WTC11 (cell line): ENCODE measurements around the gene S100P.
"Not testable (repeated sequence)": the region's sequence is repeated elsewhere in the genome, so short reads cannot be mapped to it uniquely, and the experiment has no call there.

ENCODE experiments used
- AR ChIP-seq: fragments of 250-450 bp; sonication (Bioruptor Pico); IDR thresholded peaks from 2 replicates; pipeline ENCODE4 v1.9.0; 2021; ENCODE audit warnings: mild to moderate bottlenecking
- FOXP4 ChIP-seq: sonication (generic); formaldehyde crosslinking; IDR thresholded peaks from 2 replicates; pipeline ENCODE4 v1.8.0; 2022; ENCODE audit warnings: mild to moderate bottlenecking, missing genetic modification reagents
- NR3C1 ChIP-seq: sonication (generic); formaldehyde crosslinking; conservative IDR thresholded peaks from 2 replicates; pipeline ENCODE4 v1.8.1; 2023; ENCODE audit warnings: low read depth, mild to moderate bottlenecking, missing genetic modification reagents
- SP1 ChIP-seq: sonication (generic); formaldehyde crosslinking; conservative IDR thresholded peaks from 2 replicates; pipeline ENCODE4 v1.8.1; 2022; ENCODE audit warnings: missing genetic modification reagents
- TF ChIP-seq, protein P1 (sequence below): fragments of 200-600 bp; IDR thresholded peaks from 2 replicates; pipeline ENCODE4 v1.8.0; 2022; ENCODE audit warnings: antibody characterized with exemption
- TF ChIP-seq, protein P2 (sequence below): sonication (generic); formaldehyde crosslinking; IDR thresholded peaks from 2 replicates; pipeline ENCODE4 v1.8.0; 2022; ENCODE audit warnings: missing genetic modification reagents

DNA sequence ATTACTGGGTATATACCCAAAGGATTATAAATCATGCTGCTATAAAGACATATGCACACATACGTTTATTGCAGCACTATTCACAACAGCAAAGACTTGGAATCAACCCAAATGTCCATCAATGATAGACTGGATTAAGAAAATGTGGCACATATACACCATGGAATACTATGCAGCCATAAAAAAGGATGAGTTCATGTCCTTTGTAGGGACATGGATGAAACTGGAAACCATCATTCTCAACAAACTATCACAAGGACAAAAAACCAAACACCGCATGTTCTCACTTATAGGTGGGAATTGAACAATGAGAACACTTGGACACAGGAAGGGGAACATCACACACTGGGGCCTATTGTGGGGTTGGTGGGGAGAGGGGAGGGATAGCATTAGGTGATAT, 38.4 kb upstream of the S100P start:
- TF ChIP-seq, protein P1, sequence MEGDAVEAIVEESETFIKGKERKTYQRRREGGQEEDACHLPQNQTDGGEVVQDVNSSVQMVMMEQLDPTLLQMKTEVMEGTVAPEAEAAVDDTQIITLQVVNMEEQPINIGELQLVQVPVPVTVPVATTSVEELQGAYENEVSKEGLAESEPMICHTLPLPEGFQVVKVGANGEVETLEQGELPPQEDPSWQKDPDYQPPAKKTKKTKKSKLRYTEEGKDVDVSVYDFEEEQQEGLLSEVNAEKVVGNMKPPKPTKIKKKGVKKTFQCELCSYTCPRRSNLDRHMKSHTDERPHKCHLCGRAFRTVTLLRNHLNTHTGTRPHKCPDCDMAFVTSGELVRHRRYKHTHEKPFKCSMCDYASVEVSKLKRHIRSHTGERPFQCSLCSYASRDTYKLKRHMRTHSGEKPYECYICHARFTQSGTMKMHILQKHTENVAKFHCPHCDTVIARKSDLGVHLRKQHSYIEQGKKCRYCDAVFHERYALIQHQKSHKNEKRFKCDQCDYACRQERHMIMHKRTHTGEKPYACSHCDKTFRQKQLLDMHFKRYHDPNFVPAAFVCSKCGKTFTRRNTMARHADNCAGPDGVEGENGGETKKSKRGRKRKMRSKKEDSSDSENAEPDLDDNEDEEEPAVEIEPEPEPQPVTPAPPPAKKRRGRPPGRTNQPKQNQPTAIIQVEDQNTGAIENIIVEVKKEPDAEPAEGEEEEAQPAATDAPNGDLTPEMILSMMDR, result not testable (repeated sequence)
- not testable (repeated sequence) for TF ChIP-seq NR3C1 (CRISPR knock-in tag); FOXP4; SP1 (CRISPR knock-in tag); AR (CRISPR knock-in tag)
- TF ChIP-seq, protein P2, sequence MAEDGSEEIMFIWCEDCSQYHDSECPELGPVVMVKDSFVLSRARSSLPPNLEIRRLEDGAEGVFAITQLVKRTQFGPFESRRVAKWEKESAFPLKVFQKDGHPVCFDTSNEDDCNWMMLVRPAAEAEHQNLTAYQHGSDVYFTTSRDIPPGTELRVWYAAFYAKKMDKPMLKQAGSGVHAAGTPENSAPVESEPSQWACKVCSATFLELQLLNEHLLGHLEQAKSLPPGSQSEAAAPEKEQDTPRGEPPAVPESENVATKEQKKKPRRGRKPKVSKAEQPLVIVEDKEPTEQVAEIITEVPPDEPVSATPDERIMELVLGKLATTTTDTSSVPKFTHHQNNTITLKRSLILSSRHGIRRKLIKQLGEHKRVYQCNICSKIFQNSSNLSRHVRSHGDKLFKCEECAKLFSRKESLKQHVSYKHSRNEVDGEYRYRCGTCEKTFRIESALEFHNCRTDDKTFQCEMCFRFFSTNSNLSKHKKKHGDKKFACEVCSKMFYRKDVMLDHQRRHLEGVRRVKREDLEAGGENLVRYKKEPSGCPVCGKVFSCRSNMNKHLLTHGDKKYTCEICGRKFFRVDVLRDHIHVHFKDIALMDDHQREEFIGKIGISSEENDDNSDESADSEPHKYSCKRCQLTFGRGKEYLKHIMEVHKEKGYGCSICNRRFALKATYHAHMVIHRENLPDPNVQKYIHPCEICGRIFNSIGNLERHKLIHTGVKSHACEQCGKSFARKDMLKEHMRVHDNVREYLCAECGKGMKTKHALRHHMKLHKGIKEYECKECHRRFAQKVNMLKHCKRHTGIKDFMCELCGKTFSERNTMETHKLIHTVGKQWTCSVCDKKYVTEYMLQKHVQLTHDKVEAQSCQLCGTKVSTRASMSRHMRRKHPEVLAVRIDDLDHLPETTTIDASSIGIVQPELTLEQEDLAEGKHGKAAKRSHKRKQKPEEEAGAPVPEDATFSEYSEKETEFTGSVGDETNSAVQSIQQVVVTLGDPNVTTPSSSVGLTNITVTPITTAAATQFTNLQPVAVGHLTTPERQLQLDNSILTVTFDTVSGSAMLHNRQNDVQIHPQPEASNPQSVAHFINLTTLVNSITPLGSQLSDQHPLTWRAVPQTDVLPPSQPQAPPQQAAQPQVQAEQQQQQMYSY (CRISPR knock-in tag), result not testable (repeated sequence)
